GM12891 (cell line): ENCODE results near the gene GRIFIN.

Experiments used
- POLR2A ChIP-seq: IDR thresholded peaks from 2 replicates; pipeline ENCODE4 v1.6.1; 2011; ENCODE audit warnings: low read depth, low read length, control low read depth
- POLR2AphosphoS5 ChIP-seq: IDR thresholded peaks from 2 replicates; pipeline ENCODE4 v1.6.1; 2011; ENCODE audit warnings: low read depth, low read length, control low read depth
- POU2F2 ChIP-seq: IDR thresholded peaks from 2 replicates; pipeline ENCODE4 v1.6.1; 2011; ENCODE audit warnings: low read depth, mild to moderate bottlenecking, control low read depth, low read length, moderate library complexity
- SPI1 ChIP-seq: IDR thresholded peaks from 2 replicates; pipeline ENCODE4 v1.6.1; 2011; ENCODE audit warnings: low read depth, low read length, control low read depth
- TAF1 ChIP-seq: IDR thresholded peaks from 2 replicates; pipeline ENCODE4 v1.6.1; 2011; ENCODE audit warnings: low read depth, low read length, control low read depth

DNA sequence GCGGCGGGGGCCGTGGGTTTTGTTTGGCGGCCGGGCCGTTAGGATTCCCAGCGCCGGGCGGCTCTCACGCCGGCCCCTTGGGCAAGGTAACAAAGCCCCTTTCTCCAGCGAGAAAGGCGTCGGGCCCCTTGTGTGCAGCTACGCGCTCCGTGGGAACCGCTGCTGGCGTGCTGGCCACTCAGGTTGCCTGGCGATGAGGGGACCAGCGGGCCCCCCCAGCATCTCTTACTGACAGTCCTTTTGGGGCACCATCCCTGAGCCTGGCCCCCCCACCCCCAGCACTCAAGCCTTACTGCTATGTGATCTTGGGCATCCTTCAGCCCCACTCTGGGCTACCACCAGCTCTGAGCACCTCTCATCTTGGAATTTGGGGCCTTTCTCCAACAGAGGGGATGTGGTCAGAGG is 45.1 kb upstream of the GRIFIN start:
- no peak for TF ChIP-seq POLR2A
- no peak for TF ChIP-seq TAF1
- no peak for TF ChIP-seq POLR2AphosphoS5
- TF ChIP-seq POU2F2: no peak
- no peak for TF ChIP-seq SPI1
